Parathyroid adenoma (tissue), 2 donors: ENCODE results near the gene DCDC2C.

Experiments
- H2AFZ ChIP-seq: fragments of 300-600 bp; sonication (generic); one replicate; pipeline ENCODE4 v1.7.0; 2017; ENCODE audit warnings: antibody characterized with exemption, mild to moderate bottlenecking
- H3K27ac ChIP-seq: fragments of 300-600 bp; sonication (generic); one replicate; pipeline ENCODE4 v1.7.0; 2017
- H3K27me3 ChIP-seq: fragments of 300-600 bp; sonication (generic); one replicate; pipeline ENCODE4 v1.7.0; 2017; ENCODE audit warnings: low read length; ENCODE audit not compliant: control insufficient read depth, insufficient read depth
- H3K36me3 ChIP-seq: fragments of 300-600 bp; sonication (generic); one replicate; pipeline ENCODE4 v1.7.0; 2017; ENCODE audit warnings: low read length; ENCODE audit not compliant: control insufficient read depth, insufficient read depth
- H3K4me1 ChIP-seq: fragments of 300-600 bp; sonication (generic); one replicate; pipeline ENCODE4 v1.7.0; 2017; ENCODE audit warnings: control low read depth
- H3K4me2 ChIP-seq: fragments of 300-600 bp; sonication (generic); one replicate; pipeline ENCODE4 v1.7.0; 2017; ENCODE audit warnings: low read length
- H3K4me3 ChIP-seq: fragments of 300-600 bp; sonication (generic); one replicate; pipeline ENCODE4 v1.7.0; 2017; ENCODE audit warnings: low read depth, low read length
- H3K79me2 ChIP-seq: fragments of 300-600 bp; sonication (generic); one replicate; pipeline ENCODE4 v1.7.0; 2017; ENCODE audit warnings: control low read depth
- H3K9ac ChIP-seq: fragments of 300-600 bp; sonication (generic); one replicate; pipeline ENCODE4 v1.7.0; 2017; ENCODE audit warnings: mild to moderate bottlenecking
- H3K9me3 ChIP-seq: fragments of 300-600 bp; sonication (generic); one replicate; pipeline ENCODE4 v1.7.0; 2017; ENCODE audit warnings: low read length; ENCODE audit not compliant: control insufficient read depth
- CTCF ChIP-seq: fragments of 300-600 bp; sonication (generic); IDR thresholded peaks from one replicate; pipeline ENCODE4 v1.7.0; 2017; ENCODE audit warnings: antibody characterized with exemption, mild to moderate bottlenecking
- donor health status: primary hyperparathyroidism.

DCDC2C gene

GRCh38 chr2:3762771-3763447 lies 59.5 kb downstream of the DCDC2C start:
- H2AFZ ChIP-seq = no peak overlapping the region
- no peaks in the 10 kb centered on the region for H3K9me3 ChIP-seq
- no peak overlapping the region for H3K4me3 ChIP-seq
- H3K27me3 ChIP-seq = peaks cover 5% of the 10 kb centered on the region
- H3K4me2 ChIP-seq = no peak overlapping the region
- no peak overlapping the region for H3K27ac ChIP-seq
- no peaks in the 10 kb centered on the region for H3K36me3 ChIP-seq
- TF ChIP-seq CTCF = no peak
- no peak overlapping the region for H3K9ac ChIP-seq
- no peaks in the 10 kb centered on the region for H3K79me2 ChIP-seq
- no peaks in the 10 kb centered on the region for H3K4me1 ChIP-seq

DNA sequence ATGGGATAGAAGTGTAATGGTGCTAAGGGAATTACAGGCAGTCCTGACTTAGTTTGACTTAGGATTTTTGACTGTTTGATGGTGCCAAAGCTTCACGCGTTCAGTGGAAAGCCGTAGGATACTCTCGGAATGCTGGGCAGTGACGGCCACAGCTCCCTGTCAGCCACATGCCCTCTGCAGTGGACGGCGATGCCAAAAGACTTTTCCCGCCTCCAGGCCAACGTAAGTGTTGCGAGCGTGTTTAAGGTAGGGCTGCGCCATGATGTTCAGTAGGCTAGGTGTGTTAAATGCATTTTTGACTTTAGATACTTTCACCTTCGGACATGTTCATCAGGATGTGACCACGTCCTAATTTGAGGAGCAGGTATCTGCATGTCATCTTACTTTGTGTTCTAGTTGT lies 63.4 kb downstream of the DCDC2C start:
- H3K4me3 ChIP-seq = no peak overlapping the region
- no peaks in the 10 kb centered on the region for H3K9me3 ChIP-seq
- H3K79me2 ChIP-seq = no peaks in the 10 kb centered on the region
- no peak overlapping the region for H2AFZ ChIP-seq
- no peak overlapping the region for H3K4me2 ChIP-seq
- no peak overlapping the region for H3K9ac ChIP-seq
- H3K27ac ChIP-seq = no peak overlapping the region
- H3K36me3 ChIP-seq = no peaks in the 10 kb centered on the region
- no peak for TF ChIP-seq CTCF
- no peaks in the 10 kb centered on the region for H3K4me1 ChIP-seq
- peaks cover 5% of the 10 kb centered on the region for H3K27me3 ChIP-seq

DNA sequence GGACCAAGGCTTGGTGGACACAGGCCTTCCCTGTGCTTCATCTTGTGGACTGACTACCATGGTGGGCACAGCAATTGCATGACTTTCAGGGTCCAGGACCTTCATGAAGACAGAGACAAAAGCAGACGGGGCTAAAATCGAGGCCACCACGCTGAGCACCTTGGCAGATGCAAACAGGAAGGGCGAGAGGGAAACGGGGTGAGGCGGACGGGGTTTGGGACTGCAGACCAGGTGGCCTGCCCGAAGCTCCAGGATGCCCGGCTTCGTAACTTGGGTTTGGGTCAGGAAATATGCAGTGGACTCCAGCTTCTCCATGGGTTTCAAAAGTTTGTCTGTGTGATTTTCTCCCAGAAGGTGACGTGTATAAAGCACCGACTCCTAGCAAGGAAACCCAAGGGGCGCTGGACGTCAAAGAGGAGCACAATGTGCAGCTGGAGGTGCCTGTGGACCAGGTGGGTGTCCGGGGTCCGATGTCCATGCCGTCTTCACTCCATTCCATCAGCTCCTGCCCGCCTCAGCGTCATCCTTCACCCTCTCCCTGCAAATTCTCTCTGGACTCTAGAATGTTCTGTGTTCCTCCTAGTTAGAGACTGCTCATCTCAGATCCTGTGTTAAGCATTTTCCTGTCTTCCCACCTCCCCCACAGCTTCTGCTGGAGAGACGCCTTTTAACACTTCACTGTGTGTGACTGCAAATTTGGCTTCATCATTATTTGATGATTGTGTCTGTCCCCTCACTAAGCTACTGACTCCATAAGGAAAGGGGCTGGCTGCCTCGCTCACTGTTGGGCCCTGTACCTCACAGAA lies 65.8 kb downstream of the DCDC2C start:
- Histone ChIP-seq H3K4me3 (no peak overlapping the region), H3K4me2 (no peak overlapping the region), H3K9ac (no peak overlapping the region), H3K27me3 (peaks cover 5% of the 10 kb centered on the region), H2AFZ (no peak overlapping the region), H3K79me2 (no peaks in the 10 kb centered on the region), H3K4me1 (no peaks in the 10 kb centered on the region), H3K27ac (no peak overlapping the region), H3K36me3 (no peaks in the 10 kb centered on the region), H3K9me3 (no peaks in the 10 kb centered on the region)
- no peak for TF ChIP-seq CTCF

GRCh38 chr2:3769766-3770165 lies 66.4 kb downstream of the DCDC2C start:
- TF ChIP-seq CTCF = no peak
- Histone ChIP-seq H3K27me3 (peaks cover 5% of the 10 kb centered on the region), H3K79me2 (no peaks in the 10 kb centered on the region), H3K4me2 (no peak overlapping the region), H3K4me3 (no peak overlapping the region), H3K9me3 (no peaks in the 10 kb centered on the region), H3K27ac (no peak overlapping the region), H2AFZ (no peak overlapping the region), H3K4me1 (no peaks in the 10 kb centered on the region), H3K9ac (no peak overlapping the region), H3K36me3 (no peaks in the 10 kb centered on the region)
